Activated B cell treated with CpG ODN at 0.5 μM for 24 hours (primary cell): ENCODE data around the gene ESRRA. TPM values are rescaled to one million over a fixed set of nuclear protein-coding genes. Genes with fewer than 3 reads are reported as not detected.

ENCODE experiments used
- ATAC-seq: fragments of 200-7000 bp; cut with Tn5 transposase; one replicate; pipeline ENCODE4 v1.10.0; 2021; ENCODE audit warnings: low read depth, mild to moderate bottlenecking, moderate library complexity
- CTCF ChIA-PET: fragments of 350-600 bp; sonication (Branson Sonifier 250); formaldehyde crosslinking; loops from one replicate; lab custom pipeline; 2021; ENCODE audit warnings: antibody characterized with exemption; lab: Charles Lee
- POLR2A ChIA-PET: fragments of 350-600 bp; sonication (Branson Sonifier 250); formaldehyde crosslinking; loops from one replicate; lab custom pipeline; 2021; ENCODE audit warnings: antibody characterized with exemption; lab: Charles Lee
- DNase-seq: peaks from one replicate; pipeline ENCODE4 v3.0.0; 2022
- H3K27ac Mint-ChIP-seq: one replicate; pipeline ENCODE4 v1.8.0; 2020; ENCODE audit warnings: mixed read lengths
- H3K27me3 Mint-ChIP-seq: one replicate; pipeline ENCODE4 v1.8.0; 2021; ENCODE audit warnings: mixed read lengths
- H3K36me3 Mint-ChIP-seq: one replicate; pipeline ENCODE4 v1.8.0; 2021; ENCODE audit warnings: low read depth, mixed read lengths
- H3K4me1 Mint-ChIP-seq: one replicate; pipeline ENCODE4 v1.8.0; 2021; ENCODE audit warnings: mixed read lengths
- H3K4me3 Mint-ChIP-seq: one replicate; pipeline ENCODE4 v1.8.0; 2020; ENCODE audit warnings: mild to moderate bottlenecking, mixed read lengths
- H3K9me3 Mint-ChIP-seq: one replicate; pipeline ENCODE4 v1.8.0; 2020; ENCODE audit warnings: mixed read lengths
- intact Hi-C: fragments of 100-400 bp; cut with micrococcal nuclease; formaldehyde crosslinking; loops from one replicate; pipeline ENCODE4 v1.15.1; 2024
- total RNA-seq: library from RNA; stranded (reverse); gene quantifications from 2 replicates; pipeline ENCODE4 v1.2.3, GENCODE V29; 2022
- TF ChIP-seq, protein P1 (sequence below): fragments of 200-600 bp; IDR thresholded peaks from one replicate; pipeline ENCODE4 v1.8.0; 2022; ENCODE audit warnings: antibody characterized with exemption, mild to moderate bottlenecking

Gene ESRRA
- total RNA-seq, 1 donor from 2014 or later, result 48.3 TPM

DNA sequence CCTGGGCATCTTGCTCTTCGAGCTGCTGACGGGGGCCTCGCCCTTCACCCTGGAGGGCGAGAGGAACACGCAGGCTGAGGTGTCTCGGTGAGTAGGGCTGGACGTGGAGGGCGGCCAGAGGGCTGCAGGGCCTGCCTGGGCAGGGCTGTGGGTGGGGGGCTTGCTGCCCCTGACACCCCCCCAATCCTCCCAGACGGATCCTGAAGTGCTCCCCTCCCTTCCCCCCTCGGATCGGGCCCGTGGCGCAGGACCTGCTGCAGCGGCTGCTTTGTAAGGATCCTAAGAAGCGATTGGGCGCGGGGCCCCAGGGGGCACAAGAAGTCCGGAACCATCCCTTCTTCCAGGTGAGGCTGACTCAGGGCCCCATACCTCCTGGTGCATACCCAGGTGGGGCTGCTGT, 56.3 kb downstream of the ESRRA start:
- DNase-seq (no peak), ATAC-seq (no peak)
- Mint-ChIP-seq H3K9me3 (no peaks in the 10 kb centered on the region), H3K36me3 (peaks cover 50% of the 10 kb centered on the region), H3K27ac (peak overlapping the region; percentile 8), H3K27me3 (no peaks in the 10 kb centered on the region), H3K4me3 (no peak overlapping the region), H3K4me1 (peaks cover 42% of the 10 kb centered on the region)
- CTCF ChIA-PET, result interaction anchor here (1.8 kb wide), 1 partner anchor 44 kb away, joined by 12 read pairs; the partner anchor contains the start of genes PRDX5 and TRMT112
- intact Hi-C loops, result loop anchor here (5.0 kb wide), 1 partner anchor 291 kb away; no protein-coding TSS in a partner anchor
- TF ChIP-seq, protein P1, sequence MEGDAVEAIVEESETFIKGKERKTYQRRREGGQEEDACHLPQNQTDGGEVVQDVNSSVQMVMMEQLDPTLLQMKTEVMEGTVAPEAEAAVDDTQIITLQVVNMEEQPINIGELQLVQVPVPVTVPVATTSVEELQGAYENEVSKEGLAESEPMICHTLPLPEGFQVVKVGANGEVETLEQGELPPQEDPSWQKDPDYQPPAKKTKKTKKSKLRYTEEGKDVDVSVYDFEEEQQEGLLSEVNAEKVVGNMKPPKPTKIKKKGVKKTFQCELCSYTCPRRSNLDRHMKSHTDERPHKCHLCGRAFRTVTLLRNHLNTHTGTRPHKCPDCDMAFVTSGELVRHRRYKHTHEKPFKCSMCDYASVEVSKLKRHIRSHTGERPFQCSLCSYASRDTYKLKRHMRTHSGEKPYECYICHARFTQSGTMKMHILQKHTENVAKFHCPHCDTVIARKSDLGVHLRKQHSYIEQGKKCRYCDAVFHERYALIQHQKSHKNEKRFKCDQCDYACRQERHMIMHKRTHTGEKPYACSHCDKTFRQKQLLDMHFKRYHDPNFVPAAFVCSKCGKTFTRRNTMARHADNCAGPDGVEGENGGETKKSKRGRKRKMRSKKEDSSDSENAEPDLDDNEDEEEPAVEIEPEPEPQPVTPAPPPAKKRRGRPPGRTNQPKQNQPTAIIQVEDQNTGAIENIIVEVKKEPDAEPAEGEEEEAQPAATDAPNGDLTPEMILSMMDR, result no peak
- POLR2A ChIA-PET, result no interaction called here

- Mint-ChIP-seq H3K4me1 (peaks cover 41% of the 10 kb centered on the region), H3K36me3 (peaks cover 52% of the 10 kb centered on the region), H3K9me3 (no peaks in the 10 kb centered on the region), H3K4me3 (no peak overlapping the region), H3K27me3 (no peaks in the 10 kb centered on the region), H3K27ac (peak overlapping the region; percentile 8)
- POLR2A ChIA-PET, result no interaction called here
- ATAC-seq, result no peak
- DNase-seq, result no peak
- TF ChIP-seq, protein P1, result no peak
- intact Hi-C loops, result loop anchor here (5.0 kb wide), 1 partner anchor 290 kb away; no protein-coding TSS in a partner anchor
- CTCF ChIA-PET, result no interaction called here
These were observed 57.0 kb downstream of the ESRRA start for GRCh38 chr11:64362339-64362738.

DNA sequence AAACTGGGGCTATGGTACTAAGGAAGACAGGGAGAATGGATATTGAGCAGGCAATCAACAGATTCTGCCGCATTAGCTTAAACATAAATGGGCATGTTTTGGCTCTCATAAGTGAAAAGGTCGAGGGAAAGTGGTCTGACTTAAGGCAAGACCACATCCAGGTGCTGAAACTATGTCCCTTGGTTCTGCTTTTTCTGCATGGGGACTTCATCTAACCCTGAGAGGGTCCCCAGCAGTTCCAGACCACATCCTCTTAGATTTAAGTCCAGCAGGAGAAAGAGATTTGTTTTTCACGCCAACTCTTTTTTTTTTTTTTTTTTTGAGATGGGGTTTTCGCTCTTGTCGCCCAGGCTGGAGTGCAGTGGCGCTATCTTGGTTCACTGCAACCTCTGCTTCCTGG, 59.1 kb downstream of the ESRRA start:
- H3K36me3 Mint-ChIP-seq, result peaks cover 63% of the 10 kb centered on the region
- intact Hi-C loops, result loop anchor here (5.0 kb wide), 1 partner anchor 288 kb away; no protein-coding TSS in a partner anchor

GRCh38 chr11:64364911-64365310, 59.6 kb downstream of the ESRRA start:
- TF ChIP-seq, protein P1, result no peak
- intact Hi-C loops, result loop anchor here (5.0 kb wide), 1 partner anchor 287 kb away; no protein-coding TSS in a partner anchor
- no peaks in the 10 kb centered on the region for H3K27me3 Mint-ChIP-seq
- no peak overlapping the region for H3K4me3 Mint-ChIP-seq
- peaks cover 66% of the 10 kb centered on the region for H3K36me3 Mint-ChIP-seq
- CTCF ChIA-PET, result no interaction called here
- POLR2A ChIA-PET, result interaction anchor here (0.6 kb wide), 1 partner anchor 360 kb away, joined by 4 read pairs; no protein-coding TSS in a partner anchor
- no peak overlapping the region for H3K27ac Mint-ChIP-seq
- DNase-seq, result no peak
- H3K9me3 Mint-ChIP-seq, result no peaks in the 10 kb centered on the region
- H3K4me1 Mint-ChIP-seq, result peaks cover 24% of the 10 kb centered on the region
- no peak for ATAC-seq

More for the DNA sequence above, 59.1 kb downstream of the ESRRA start:
- ATAC-seq (no peak), DNase-seq (no peak)
- TF ChIP-seq, protein P1, result no peak
- Mint-ChIP-seq H3K4me3 (no peak overlapping the region), H3K27ac (peak overlapping the region; percentile 67), H3K27me3 (no peaks in the 10 kb centered on the region), H3K9me3 (no peaks in the 10 kb centered on the region), H3K4me1 (peaks cover 28% of the 10 kb centered on the region)
- POLR2A ChIA-PET, result interaction anchor here (0.7 kb wide), 1 partner anchor 239 kb away, joined by 3 read pairs; no protein-coding TSS in a partner anchor
- CTCF ChIA-PET, result interaction anchor here (1.3 kb wide), 1 partner anchor 9 kb away, joined by 3 read pairs; no protein-coding TSS in a partner anchor

Other genes with a start within 250 kb of the ESRRA start
- gene MACROD1, start 139.4 kb upstream of the ESRRA start, total RNA-seq, result 4.5 and 5.5 TPM in 2 replicates
- 155 and 159 TPM in 2 replicates for gene STIP1, start 119.4 kb upstream of the ESRRA start, total RNA-seq
- gene FERMT3, start 98.8 kb upstream of the ESRRA start, total RNA-seq, result 154 and 169 TPM in 2 replicates
- 50.6 and 51.3 TPM in 2 replicates for gene TRPT1, start 79.3 kb upstream of the ESRRA start, total RNA-seq
- gene NUDT22, start 79.2 kb upstream of the ESRRA start, total RNA-seq, result 81.0 and 95.3 TPM in 2 replicates
- 47.5 and 53.3 TPM in 2 replicates for gene DNAJC4, start 75.0 kb upstream of the ESRRA start, total RNA-seq
- gene VEGFB, start 70.9 kb upstream of the ESRRA start, total RNA-seq, result 86.7 and 97.4 TPM in 2 replicates
- 31.4 and 39.4 TPM in 2 replicates for gene FKBP2, start 64.4 kb upstream of the ESRRA start, total RNA-seq
- gene PPP1R14B, start 58.6 kb upstream of the ESRRA start, total RNA-seq, result 112 and 127 TPM in 2 replicates
- 7.9 and 8.1 TPM in 2 replicates for gene PLCB3, start 54.0 kb upstream of the ESRRA start, total RNA-seq
- gene BAD, start 20.9 kb upstream of the ESRRA start, total RNA-seq, result 21.7 and 26.6 TPM in 2 replicates
- 48.6 and 53.1 TPM in 2 replicates for gene GPR137, start 19.7 kb upstream of the ESRRA start, total RNA-seq
- 0.24 and 0.44 TPM in 2 replicates for gene KCNK4, start 14.2 kb upstream of the ESRRA start, total RNA-seq
- not detected in 2 replicates for gene CATSPERZ, start 5.2 kb upstream of the ESRRA start, total RNA-seq
- gene TRMT112, start 12.0 kb downstream of the ESRRA start, total RNA-seq, result 156 and 175 TPM in 2 replicates
- gene PRDX5, start 12.6 kb downstream of the ESRRA start, total RNA-seq, result 73.6 and 85.8 TPM in 2 replicates
- gene CCDC88B, start 34.7 kb downstream of the ESRRA start, total RNA-seq, result 180 and 201 TPM in 2 replicates
- gene RPS6KA4, start 53.6 kb downstream of the ESRRA start, total RNA-seq, result 18.0 and 22.6 TPM in 2 replicates